Thymus (tissue), 11 donors: Measurements from ENCODE around the gene AMOTL1. TPM values are rescaled to one million over a fixed set of nuclear protein-coding genes. Genes with fewer than 3 reads are reported as not detected.

ENCODE experiments used
- DNase-seq, 9 donors: peaks; one replicate each; pipeline ENCODE4 v3.0.0-alpha.2; 2013; ENCODE audit warnings: low spot score in 9 of 9, low read depth in 6 of 9, missing footprints in 1 of 9
- H3K27ac ChIP-seq, 2 donors: one replicate each; pipeline ENCODE4 v1.5.1; 2013; ENCODE audit warnings: control low read depth in 1 of 2, low read depth in 1 of 2, low read length in 1 of 2, mild to moderate bottlenecking in 1 of 2, moderate library complexity in 1 of 2
- H3K27me3 ChIP-seq, 2 donors: one replicate each; pipeline ENCODE4 v1.5.1; 2013; ENCODE audit warnings: low read length in 1 of 2; ENCODE audit not compliant: control insufficient read depth in 2 of 2, insufficient read depth in 1 of 2
- H3K36me3 ChIP-seq, 2 donors: one replicate each; pipeline ENCODE4 v1.5.1; 2013; ENCODE audit warnings: low read length in 1 of 2, mild to moderate bottlenecking in 1 of 2, moderate library complexity in 1 of 2; ENCODE audit not compliant: control insufficient read depth in 2 of 2, insufficient read depth in 2 of 2
- H3K4me1 ChIP-seq, 2 donors: one replicate each; pipeline ENCODE4 v1.5.1; 2013; ENCODE audit warnings: low read length in 2 of 2; ENCODE audit not compliant: control insufficient read depth in 2 of 2, insufficient read depth in 2 of 2
- H3K4me3 ChIP-seq, 2 donors: one replicate each; pipeline ENCODE4 v1.5.1; 2013; ENCODE audit warnings: low read length in 2 of 2, control low read depth in 1 of 2, mild to moderate bottlenecking in 1 of 2
- H3K9me3 ChIP-seq, 2 donors: one replicate each; pipeline ENCODE4 v1.5.1; 2013; ENCODE audit warnings: low read length in 1 of 2, mild to moderate bottlenecking in 1 of 2; ENCODE audit not compliant: control insufficient read depth in 2 of 2, insufficient read depth in 1 of 2
- WGBS: extraction: QIAGEN DNeasy Blood & Tissue Kit; methylation state at CpG from one replicate; pipeline ENCODE4 v1.1.7; 2013; 5-methylcytosine and 5-hydroxymethylcytosine counted together
- polyA plus RNA-seq: library from polyadenylated mRNA; stranded (reverse); fragments of 200-250 nt; gene quantifications from one replicate; pipeline ENCODE4 v1.2.3, GENCODE V29; 2013
- total RNA-seq: library from RNA; stranded (reverse); fragments of 120-200 nt; gene quantifications from one replicate; pipeline ENCODE4 v1.2.4, GENCODE V29; 2013
- donor health status: healthy.

The AMOTL1 gene
- total and polyA plus RNA-seq, 2 donors = 10.5 to 31.8 TPM

GRCh38 chr11:94877443-94878200 lies 109.5 kb downstream of the AMOTL1 start:
- peaks cover 14 to 49% of the 10 kb centered on the region in 2 donors for H3K36me3 ChIP-seq
- H3K4me1 ChIP-seq = peaks cover 0 to 31% of the 10 kb centered on the region in 2 donors
- 94% methylated on average over 11 of the region's 11 CpGs for WGBS
- no peaks in the 10 kb centered on the region for H3K27me3 ChIP-seq
- H3K4me3 ChIP-seq = no peak overlapping the region
- DNase-seq = no peak
- H3K9me3 ChIP-seq = no peaks in the 10 kb centered on the region
- no peak overlapping the region for H3K27ac ChIP-seq

GRCh38 chr11:94879006-94879405 lies 110.8 kb downstream of the AMOTL1 start:
- Histone ChIP-seq H3K27me3 (no peaks in the 10 kb centered on the region), H3K9me3 (no peaks in the 10 kb centered on the region), H3K36me3 (peaks cover 13 to 41% of the 10 kb centered on the region in 2 donors), H3K4me3 (no peak overlapping the region), H3K4me1 (peaks cover 0 to 37% of the 10 kb centered on the region in 2 donors), H3K27ac (no peak overlapping the region)
- DNase-seq = no peak
- 97% methylated on average over 2 of the region's 2 CpGs for WGBS

GRCh38 chr11:94880216-94880615 lies 112.1 kb downstream of the AMOTL1 start:
- no peak for DNase-seq
- Histone ChIP-seq H3K4me1 (peaks cover 0 to 47% of the 10 kb centered on the region in 2 donors), H3K27ac (no peak overlapping the region), H3K9me3 (no peaks in the 10 kb centered on the region), H3K27me3 (no peaks in the 10 kb centered on the region), H3K36me3 (peaks cover 9 to 38% of the 10 kb centered on the region in 2 donors), H3K4me3 (no peak overlapping the region)
- over 99% methylated on average over 4 of the region's 4 CpGs for WGBS

- Histone ChIP-seq H3K27me3 (no peaks in the 10 kb centered on the region), H3K9me3 (peaks cover 0 to 9% of the 10 kb centered on the region in 2 donors), H3K36me3 (peaks cover 0 to 19% of the 10 kb centered on the region in 2 donors), H3K4me1 (peaks cover 0 to 30% of the 10 kb centered on the region in 2 donors), H3K27ac (peak overlapping the region in 1 of 2 donors; percentile 53), H3K4me3 (no peak overlapping the region)
- DNase-seq = peak in 1 of 9 donors; percentile 28
- 93% methylated on average over 2 of the region's 2 CpGs for WGBS
Observed at GRCh38 chr11:94882931-94883330, 114.8 kb downstream of the AMOTL1 start.

- Histone ChIP-seq H3K9me3 (peaks cover 0 to 9% of the 10 kb centered on the region in 2 donors), H3K4me3 (no peak overlapping the region), H3K27me3 (no peaks in the 10 kb centered on the region), H3K36me3 (peaks cover 0 to 18% of the 10 kb centered on the region in 2 donors), H3K4me1 (peaks cover 0 to 30% of the 10 kb centered on the region in 2 donors), H3K27ac (peak overlapping the region in 1 of 2 donors; percentile 53)
- DNase-seq = no peak
Observed at GRCh38 chr11:94883878-94884277, 115.7 kb downstream of the AMOTL1 start.

GRCh38 chr11:94884376-94884775 lies 116.2 kb downstream of the AMOTL1 start:
- H3K36me3 ChIP-seq = peaks cover 0 to 15% of the 10 kb centered on the region in 2 donors
- H3K27me3 ChIP-seq = no peaks in the 10 kb centered on the region
- H3K4me3 ChIP-seq = no peak overlapping the region
- peaks cover 0 to 9% of the 10 kb centered on the region in 2 donors for H3K9me3 ChIP-seq
- peak overlapping the region in 1 of 2 donors; percentile 53 for H3K27ac ChIP-seq
- 50% methylated on average over 6 of the region's 6 CpGs for WGBS
- peak in 1 of 9 donors; percentile 40 for DNase-seq
- peaks cover 0 to 30% of the 10 kb centered on the region in 2 donors for H3K4me1 ChIP-seq

GRCh38 chr11:94885133-94885532 lies 117.0 kb downstream of the AMOTL1 start:
- H3K4me3 ChIP-seq = no peak overlapping the region
- 73% methylated on average over 5 of the region's 5 CpGs for WGBS
- H3K27ac ChIP-seq = no peak overlapping the region
- DNase-seq = no peak
- H3K27me3 ChIP-seq = no peaks in the 10 kb centered on the region
- peaks cover 0 to 29% of the 10 kb centered on the region in 2 donors for H3K4me1 ChIP-seq
- H3K9me3 ChIP-seq = peaks cover 0 to 9% of the 10 kb centered on the region in 2 donors
- H3K36me3 ChIP-seq = peaks cover 0 to 10% of the 10 kb centered on the region in 2 donors

GRCh38 chr11:94885581-94885980 lies 117.4 kb downstream of the AMOTL1 start:
- H3K36me3 ChIP-seq = peaks cover 0 to 10% of the 10 kb centered on the region in 2 donors
- H3K27me3 ChIP-seq = no peaks in the 10 kb centered on the region
- peaks cover 0 to 9% of the 10 kb centered on the region in 2 donors for H3K9me3 ChIP-seq
- H3K4me1 ChIP-seq = peaks cover 0 to 26% of the 10 kb centered on the region in 2 donors
- no peak overlapping the region for H3K27ac ChIP-seq
- no peak for DNase-seq
- H3K4me3 ChIP-seq = no peak overlapping the region

GRCh38 chr11:94888204-94888603 lies 120.0 kb downstream of the AMOTL1 start:
- Histone ChIP-seq H3K4me1 (peaks cover 0 to 18% of the 10 kb centered on the region in 2 donors), H3K27ac (no peak overlapping the region), H3K9me3 (peaks cover 0 to 9% of the 10 kb centered on the region in 2 donors), H3K4me3 (no peak overlapping the region), H3K36me3 (peaks cover 0 to 2% of the 10 kb centered on the region in 2 donors), H3K27me3 (no peaks in the 10 kb centered on the region)
- no peak for DNase-seq
- 0% methylated on average over 1 of the region's 1 CpG for WGBS
